ENCODE data around the gene NPR2. TPM values are rescaled to one million over a fixed set of nuclear protein-coding genes. Genes with fewer than 3 reads are reported as not detected.

The NPR2 gene
- total and polyA plus RNA-seq, 4 donors, result 6.2 to 16.1 (median 13.5) TPM

DNA sequence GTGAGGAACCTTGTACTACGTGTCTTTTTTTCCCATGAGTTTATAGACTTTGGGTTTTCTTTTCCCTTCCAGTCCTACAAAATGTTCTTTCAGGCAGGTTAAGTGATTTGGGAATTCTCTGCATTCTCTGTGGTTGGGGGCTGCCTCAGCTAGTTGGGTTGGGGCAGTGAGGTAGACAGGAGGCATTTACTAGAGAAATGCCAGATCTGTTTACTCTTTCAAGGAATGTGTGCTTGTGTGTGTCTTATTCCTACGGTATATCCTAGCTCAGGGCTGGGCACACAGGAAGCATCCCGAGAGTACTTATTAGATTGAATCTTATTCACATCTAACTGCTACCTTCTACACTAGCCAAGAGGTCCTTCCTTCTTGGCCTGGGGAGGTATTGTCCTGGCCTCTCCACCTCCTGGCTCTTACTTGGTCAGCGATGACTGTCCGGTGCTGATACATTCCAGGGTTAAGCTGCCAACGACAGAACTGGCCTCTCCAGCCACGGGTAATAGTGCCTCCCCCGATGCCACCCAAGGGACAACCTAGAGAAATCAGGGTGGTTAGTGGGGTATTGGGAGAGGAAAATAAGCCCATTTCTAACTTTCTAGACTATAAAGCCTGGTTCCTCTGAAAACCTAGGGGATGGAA is 47.4 kb upstream of the NPR2 start:
- H3K9ac ChIP-seq (ENCODE audit: insufficient read depth in 1 of 2, low read length in 2 of 2), result no peak overlapping the region
- ATAC-seq (ENCODE audit: insufficient read depth, low FRiP score), result no peak
- H3K36me3 ChIP-seq (ENCODE audit: control insufficient read depth in 4 of 4, insufficient read depth in 4 of 4, low read length in 4 of 4), result peaks cover 29 to 48% (median 37%) of the 10 kb centered on the region in 4 donors
- no peak for DNase-seq
- 84 to 87% methylated on average over 8 of the region's 8 CpGs for WGBS, 2 donors
- H3K4me1 ChIP-seq (ENCODE audit: control insufficient read depth in 5 of 5, insufficient read depth in 5 of 5, low read length in 5 of 5), result peaks cover 0 to 26% (median 19%) of the 10 kb centered on the region in 5 donors
- H3K4me3 ChIP-seq, result no peak overlapping the region
- no peaks in the 10 kb centered on the region for H3K27me3 ChIP-seq (ENCODE audit: control insufficient read depth in 3 of 3, insufficient read depth in 3 of 3, low read length in 2 of 3)
- TF ChIP-seq, protein P1, sequence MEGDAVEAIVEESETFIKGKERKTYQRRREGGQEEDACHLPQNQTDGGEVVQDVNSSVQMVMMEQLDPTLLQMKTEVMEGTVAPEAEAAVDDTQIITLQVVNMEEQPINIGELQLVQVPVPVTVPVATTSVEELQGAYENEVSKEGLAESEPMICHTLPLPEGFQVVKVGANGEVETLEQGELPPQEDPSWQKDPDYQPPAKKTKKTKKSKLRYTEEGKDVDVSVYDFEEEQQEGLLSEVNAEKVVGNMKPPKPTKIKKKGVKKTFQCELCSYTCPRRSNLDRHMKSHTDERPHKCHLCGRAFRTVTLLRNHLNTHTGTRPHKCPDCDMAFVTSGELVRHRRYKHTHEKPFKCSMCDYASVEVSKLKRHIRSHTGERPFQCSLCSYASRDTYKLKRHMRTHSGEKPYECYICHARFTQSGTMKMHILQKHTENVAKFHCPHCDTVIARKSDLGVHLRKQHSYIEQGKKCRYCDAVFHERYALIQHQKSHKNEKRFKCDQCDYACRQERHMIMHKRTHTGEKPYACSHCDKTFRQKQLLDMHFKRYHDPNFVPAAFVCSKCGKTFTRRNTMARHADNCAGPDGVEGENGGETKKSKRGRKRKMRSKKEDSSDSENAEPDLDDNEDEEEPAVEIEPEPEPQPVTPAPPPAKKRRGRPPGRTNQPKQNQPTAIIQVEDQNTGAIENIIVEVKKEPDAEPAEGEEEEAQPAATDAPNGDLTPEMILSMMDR (IDR thresholded peaks at IDR 0.05; ENCODE audit: control extremely low read depth, extremely low read depth), result no peak
- no peaks in the 10 kb centered on the region for H3K9me3 ChIP-seq (ENCODE audit: control insufficient read depth in 4 of 4, insufficient read depth in 3 of 4, low read length in 3 of 4)
- no peak overlapping the region for H3K27ac ChIP-seq (ENCODE audit: low read depth in 1 of 2, low read length in 1 of 2)

DNA sequence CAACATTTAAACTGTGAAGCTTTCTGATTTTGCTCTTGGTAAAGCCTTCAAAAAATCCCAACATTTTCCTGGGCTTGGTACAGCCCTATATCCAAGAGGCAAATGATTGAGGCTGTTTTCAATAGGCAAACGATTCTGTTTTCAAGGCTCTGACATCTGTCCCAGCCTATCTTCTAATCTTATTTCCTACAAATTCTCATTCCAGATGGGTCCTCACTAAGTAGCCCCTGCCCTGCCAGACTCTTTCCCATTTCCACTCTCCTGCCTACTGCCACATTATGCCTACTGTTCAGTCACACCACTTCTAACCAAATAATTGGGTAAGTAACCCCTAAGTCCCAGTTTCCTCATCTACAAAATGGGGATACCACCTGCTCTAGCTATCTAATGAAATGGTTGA is 45.8 kb upstream of the NPR2 start:
- Histone ChIP-seq H3K27ac (ENCODE audit: low read depth in 1 of 2, low read length in 1 of 2) (no peak overlapping the region), H3K9me3 (ENCODE audit: control insufficient read depth in 4 of 4, insufficient read depth in 3 of 4, low read length in 3 of 4) (no peaks in the 10 kb centered on the region), H3K36me3 (ENCODE audit: control insufficient read depth in 4 of 4, insufficient read depth in 4 of 4, low read length in 4 of 4) (peaks cover 17 to 37% (median 23%) of the 10 kb centered on the region in 4 donors), H3K4me3 (no peak overlapping the region), H3K27me3 (ENCODE audit: control insufficient read depth in 3 of 3, insufficient read depth in 3 of 3, low read length in 2 of 3) (no peaks in the 10 kb centered on the region), H3K4me1 (ENCODE audit: control insufficient read depth in 5 of 5, insufficient read depth in 5 of 5, low read length in 5 of 5) (peaks cover 2 to 34% (median 26%) of the 10 kb centered on the region in 5 donors), H3K9ac (ENCODE audit: insufficient read depth in 1 of 2, low read length in 2 of 2) (no peak overlapping the region)
- no peak for ATAC-seq (ENCODE audit: insufficient read depth, low FRiP score)
- TF ChIP-seq, protein P1 (IDR thresholded peaks at IDR 0.05; ENCODE audit: control extremely low read depth, extremely low read depth), result no peak
- DNase-seq, result no peak
- 54 to 83% methylated on average over 1 of the region's 1 CpG for WGBS, 2 donors

DNA sequence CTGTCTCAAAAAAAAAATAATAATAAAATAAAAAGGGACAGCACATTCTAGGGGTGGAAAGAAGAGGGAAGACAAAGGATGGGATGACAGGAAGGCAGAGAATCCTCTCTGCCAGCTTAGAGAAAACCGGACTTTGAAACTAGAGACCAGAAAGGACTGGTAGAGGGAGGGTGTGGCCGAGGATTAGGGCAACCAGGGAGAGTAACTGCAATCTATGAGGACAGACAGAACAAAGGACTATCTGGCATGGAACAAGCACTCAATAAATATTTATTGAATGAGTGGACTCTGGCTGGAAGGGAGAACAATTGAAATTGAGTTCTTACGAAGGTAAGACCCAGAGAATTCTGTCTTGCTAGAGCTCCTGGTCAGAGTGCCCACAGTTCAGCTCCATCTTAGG is 44.8 kb upstream of the NPR2 start:
- H3K27ac ChIP-seq (ENCODE audit: low read depth in 1 of 2, low read length in 1 of 2), result no peak overlapping the region
- H3K9me3 ChIP-seq (ENCODE audit: control insufficient read depth in 4 of 4, insufficient read depth in 3 of 4, low read length in 3 of 4), result no peaks in the 10 kb centered on the region
- peak overlapping the region; percentile 8 for H3K4me3 ChIP-seq
- TF ChIP-seq, protein P1 (IDR thresholded peaks at IDR 0.05; ENCODE audit: control extremely low read depth, extremely low read depth), result no peak
- H3K27me3 ChIP-seq (ENCODE audit: control insufficient read depth in 3 of 3, insufficient read depth in 3 of 3, low read length in 2 of 3), result no peaks in the 10 kb centered on the region
- peaks cover 2 to 34% (median 26%) of the 10 kb centered on the region in 5 donors for H3K4me1 ChIP-seq (ENCODE audit: control insufficient read depth in 5 of 5, insufficient read depth in 5 of 5, low read length in 5 of 5)
- ATAC-seq (ENCODE audit: insufficient read depth, low FRiP score), result no peak
- H3K9ac ChIP-seq (ENCODE audit: insufficient read depth in 1 of 2, low read length in 2 of 2), result peak overlapping the region in 1 of 2 donors; percentile 92
- WGBS, 2 donors, result 44 to 62% methylated on average over 3 of the region's 3 CpGs
- no peak for DNase-seq
- peaks cover 14 to 39% (median 24%) of the 10 kb centered on the region in 4 donors for H3K36me3 ChIP-seq (ENCODE audit: control insufficient read depth in 4 of 4, insufficient read depth in 4 of 4, low read length in 4 of 4)

Data from lung (tissue), 12 donors.